Adrenal gland (tissue), 5 donors: ENCODE data around the gene AMFR.

ENCODE experiments used
- CTCF ChIP-seq, 6 experiments: fragments of 450-650 bp in 4 of 6; fragments of 200-600 bp in 2 of 6; sonication (generic) in 1 of 6; IDR thresholded peaks; 1 replicate in 5 of 6; 2 replicates in 1 of 6; pipeline versions ENCODE4 v1.5.1 to v1.8.0; 2016 to 2021; ENCODE audit warnings: antibody characterized with exemption in 6 of 6, mild to moderate bottlenecking in 2 of 6, moderate library complexity in 1 of 6
- POLR2A ChIP-seq, 2 donors: fragments of 450-650 bp; IDR thresholded peaks; one replicate each; pipeline ENCODE4 v1.6.1; 2017; ENCODE audit warnings: antibody characterized with exemption in 2 of 2, mild to moderate bottlenecking in 2 of 2, moderate library complexity in 1 of 2
- donor health status: DM: no; HTN: no; CAD: no.

DNA sequence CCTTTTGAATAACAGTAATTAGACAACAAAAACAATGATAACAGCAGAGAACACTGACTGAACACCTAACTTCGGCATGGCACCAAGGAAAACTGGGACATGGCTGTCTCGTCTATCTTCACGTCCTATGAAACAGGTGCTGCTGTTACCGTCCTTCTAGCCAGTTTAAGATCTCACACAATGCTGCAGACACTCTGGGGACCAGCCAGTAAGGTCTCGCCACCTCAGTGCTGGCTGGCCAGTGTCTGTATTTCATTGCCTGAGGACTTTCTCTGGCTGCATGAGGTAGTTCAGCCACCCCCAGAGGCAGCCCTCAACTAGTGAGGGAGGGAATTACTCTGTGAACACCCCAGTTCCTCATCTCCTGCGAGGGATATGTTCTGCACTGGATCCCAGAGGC lies 57.6 kb downstream of the AMFR start:
- no peak for TF ChIP-seq CTCF (IDR thresholded peaks at IDR 0.05)
- no peak for TF ChIP-seq POLR2A (IDR thresholded peaks at IDR 0.05)
